Stimulated activated effector memory CD8-positive, alpha-beta T cell treated with anti-CD3 and anti-CD28 coated beads, Interleukin-12 subunit alpha, Interleukin-12 subunit beta, amount 100 ng/mL, for 72 hours (primary cell): ENCODE data around the gene MT3.
A peak's percentile ranks its signal among the peaks of the same experiment; 100 is the strongest.
"Not testable (repeated sequence)": the region's sequence is repeated elsewhere in the genome, so short reads cannot be mapped to it uniquely, and the experiment has no call there.

Source experiments
- ATAC-seq: fragments of 150-1000 bp; cut with Tn5 transposase; 2 replicates; pipeline ENCODE4 v1.10.0; 2021
- DNase-seq, 2 donors: peaks; one replicate each; pipeline ENCODE4 v3.0.0; 2021 to 2022; ENCODE audit warnings: low spot score in 2 of 2
- H3K27ac Mint-ChIP-seq: one replicate; pipeline ENCODE4 v1.8.0; 2022; ENCODE audit warnings: mild to moderate bottlenecking, mixed read lengths
- H3K36me3 Mint-ChIP-seq: one replicate; pipeline ENCODE4 v1.8.0; 2022; ENCODE audit warnings: mild to moderate bottlenecking, mixed read lengths
- H3K4me1 Mint-ChIP-seq: one replicate; pipeline ENCODE4 v1.8.0; 2022; ENCODE audit warnings: mixed read lengths
- H3K4me3 Mint-ChIP-seq: one replicate; pipeline ENCODE4 v1.8.0; 2022; ENCODE audit warnings: mild to moderate bottlenecking, mixed read lengths
- H3K9me3 Mint-ChIP-seq: one replicate; pipeline ENCODE4 v1.8.0; 2022; ENCODE audit warnings: mixed read lengths

The MT3 gene

GRCh38 chr16:56564793-56565477, 24.4 kb upstream of the MT3 start, which contains the start of gene MT4:
Gene MT4, plus strand, starts transcription at chr16:56565073. Its CDS starts 56 bp downstream, at chr16:56565129.
- ATAC-seq (no peak), DNase-seq (no peak)
- H3K36me3 Mint-ChIP-seq: no peaks in the 10 kb centered on the region
- no peaks in the 10 kb centered on the region for H3K9me3 Mint-ChIP-seq
- H3K27ac Mint-ChIP-seq: no peak within 1 kb of the TSS
- H3K4me3 Mint-ChIP-seq: no peak within 1 kb of the TSS
- peaks cover 8% of the 10 kb centered on the region for H3K4me1 Mint-ChIP-seq

GRCh38 chr16:56569971-56570370, 19.4 kb upstream of the MT3 start:
- Mint-ChIP-seq H3K4me1 (peaks cover 8% of the 10 kb centered on the region), H3K36me3 (no peaks in the 10 kb centered on the region), H3K4me3 (no peak overlapping the region), H3K9me3 (peaks cover 2% of the 10 kb centered on the region), H3K27ac (no peak overlapping the region)
- ATAC-seq: peak; percentile 13
- DNase-seq: no peak

DNA sequence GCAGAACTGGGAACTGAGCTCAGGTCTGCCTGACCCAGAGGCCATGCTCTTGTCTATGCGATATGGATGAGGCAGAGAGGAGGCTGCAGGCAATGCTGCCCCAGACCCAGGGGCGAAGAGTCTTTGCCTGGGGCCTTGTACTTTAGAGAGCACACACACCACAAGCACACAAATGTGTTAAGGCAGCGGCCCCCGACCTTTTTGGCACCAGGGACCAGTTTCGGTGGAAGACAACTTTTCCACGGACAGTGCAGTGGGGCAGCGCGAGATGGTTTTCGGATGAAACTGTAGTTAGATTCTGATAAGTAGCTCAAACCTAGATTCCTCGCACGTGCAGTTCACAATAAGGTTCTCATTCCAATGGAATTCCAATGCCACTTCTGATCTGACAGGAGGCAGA, 17.8 kb upstream of the MT3 start:
- H3K4me3 Mint-ChIP-seq: no peak overlapping the region
- DNase-seq (no peak), ATAC-seq (no peak)
- peaks cover 3% of the 10 kb centered on the region for H3K4me1 Mint-ChIP-seq
- H3K36me3 Mint-ChIP-seq: no peaks in the 10 kb centered on the region
- H3K9me3 Mint-ChIP-seq: peaks cover 2% of the 10 kb centered on the region
- no peak overlapping the region for H3K27ac Mint-ChIP-seq

- DNase-seq (no peak), ATAC-seq (no peak)
- peaks cover 10% of the 10 kb centered on the region for H3K4me1 Mint-ChIP-seq
- H3K9me3 Mint-ChIP-seq: peaks cover 2% of the 10 kb centered on the region
- H3K4me3 Mint-ChIP-seq: no peak overlapping the region
- no peak overlapping the region for H3K27ac Mint-ChIP-seq
- no peaks in the 10 kb centered on the region for H3K36me3 Mint-ChIP-seq
Measured at GRCh38 chr16:56574625-56575024, 14.7 kb upstream of the MT3 start.

- no peak overlapping the region for H3K27ac Mint-ChIP-seq
- H3K36me3 Mint-ChIP-seq: no peaks in the 10 kb centered on the region
- no peak overlapping the region for H3K4me3 Mint-ChIP-seq
- H3K9me3 Mint-ChIP-seq: peaks cover 2% of the 10 kb centered on the region
- DNase-seq (peak; percentile 87 to 92), ATAC-seq (peak; percentile 100)
- H3K4me1 Mint-ChIP-seq: peaks cover 10% of the 10 kb centered on the region
Measured at GRCh38 chr16:56576585-56577299, 12.6 kb upstream of the MT3 start.

DNA sequence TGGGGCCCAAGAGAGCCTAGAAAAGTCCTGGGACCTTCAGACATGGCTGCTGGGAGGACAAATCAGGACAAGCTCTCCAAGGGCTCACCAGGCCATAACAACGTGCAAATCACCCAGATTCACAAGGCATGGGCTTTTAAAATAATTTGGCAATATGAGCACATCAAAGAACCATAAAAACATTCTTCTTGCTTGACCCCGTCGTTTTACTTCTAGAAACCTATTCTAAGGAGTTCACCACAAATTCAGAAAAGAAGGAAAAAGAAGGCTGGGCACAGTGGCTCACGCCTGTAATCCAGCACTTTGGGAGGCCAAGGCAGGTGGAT, 12.1 kb upstream of the MT3 start:
- ATAC-seq: no peak
- no peak for DNase-seq
- Mint-ChIP-seq H3K27ac (no peak overlapping the region), H3K9me3 (peaks cover 2% of the 10 kb centered on the region), H3K4me1 (peaks cover 10% of the 10 kb centered on the region), H3K4me3 (no peak overlapping the region), H3K36me3 (no peaks in the 10 kb centered on the region)

GRCh38 chr16:56580391-56581048, 8.8 kb upstream of the MT3 start:
- Mint-ChIP-seq H3K27ac (no peak overlapping the region), H3K4me1 (peaks cover 10% of the 10 kb centered on the region), H3K9me3 (no peaks in the 10 kb centered on the region), H3K36me3 (no peaks in the 10 kb centered on the region), H3K4me3 (no peak overlapping the region)
- ATAC-seq (no peak), DNase-seq (no peak)

DNA sequence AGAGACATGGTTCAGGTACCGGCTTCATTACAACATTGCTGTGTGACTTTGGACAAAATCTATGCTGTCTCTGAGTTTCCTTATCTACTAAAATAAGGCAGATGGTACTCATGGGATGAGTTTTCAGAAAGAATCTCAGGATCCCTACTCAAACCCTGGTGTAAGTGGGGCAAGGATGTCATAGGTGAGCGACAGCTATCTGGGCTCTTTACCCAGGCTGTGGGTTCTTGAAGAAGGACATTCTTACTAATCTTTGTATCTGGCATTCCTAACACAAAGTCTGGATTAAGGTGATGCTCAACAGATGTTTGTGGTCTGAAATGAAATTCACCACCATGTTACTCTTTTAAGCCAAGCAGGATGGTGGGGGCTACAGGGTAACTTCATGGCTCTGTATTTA, 6.4 kb upstream of the MT3 start:
- not testable (repeated sequence) for H3K4me3 Mint-ChIP-seq, H3K36me3 Mint-ChIP-seq, DNase-seq, H3K4me1 Mint-ChIP-seq, H3K9me3 Mint-ChIP-seq, H3K27ac Mint-ChIP-seq, ATAC-seq

DNA sequence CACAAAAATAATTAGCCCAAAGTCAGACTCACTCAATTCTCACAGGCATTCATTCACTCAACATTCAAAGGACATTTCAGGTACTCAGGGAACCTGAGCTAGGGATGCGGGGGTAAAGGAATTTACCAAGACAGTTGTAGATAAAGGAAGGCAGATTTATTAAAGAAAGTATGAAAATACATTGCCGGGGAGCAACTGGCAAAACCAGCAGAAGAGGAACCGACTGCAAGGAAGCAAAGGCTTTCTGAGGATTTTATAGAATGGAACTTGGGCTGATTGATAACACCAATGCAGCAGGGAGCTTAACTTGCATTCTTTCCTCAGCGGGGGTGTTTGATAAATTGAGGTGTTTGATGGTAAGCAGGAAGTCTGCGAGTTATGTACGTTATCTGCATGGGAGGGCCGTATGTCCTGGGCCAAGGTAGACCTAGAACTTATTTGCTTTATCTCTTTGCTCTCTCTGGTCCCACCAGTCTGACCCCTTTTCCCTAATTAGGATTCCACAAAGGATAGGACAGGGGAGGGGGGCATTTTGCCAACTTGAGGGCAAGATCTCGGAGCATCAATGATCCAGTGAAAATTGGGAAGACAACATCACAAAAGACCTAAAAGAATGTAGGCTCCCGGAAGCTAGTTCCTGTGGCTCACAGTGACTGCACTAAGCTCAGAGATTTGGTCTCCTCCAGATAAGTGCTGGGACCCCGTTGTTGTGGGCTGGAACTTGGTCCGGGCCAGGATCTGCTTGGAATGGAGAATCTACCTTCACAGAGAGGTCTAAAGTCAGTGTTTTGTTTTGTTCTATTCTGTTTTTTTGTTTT, 5.8 kb upstream of the MT3 start:
- no peak overlapping the region for H3K27ac Mint-ChIP-seq
- H3K36me3 Mint-ChIP-seq: no peaks in the 10 kb centered on the region
- ATAC-seq (no peak), DNase-seq (no peak)
- H3K4me3 Mint-ChIP-seq: no peak overlapping the region
- H3K9me3 Mint-ChIP-seq: no peaks in the 10 kb centered on the region
- no peaks in the 10 kb centered on the region for H3K4me1 Mint-ChIP-seq

DNA sequence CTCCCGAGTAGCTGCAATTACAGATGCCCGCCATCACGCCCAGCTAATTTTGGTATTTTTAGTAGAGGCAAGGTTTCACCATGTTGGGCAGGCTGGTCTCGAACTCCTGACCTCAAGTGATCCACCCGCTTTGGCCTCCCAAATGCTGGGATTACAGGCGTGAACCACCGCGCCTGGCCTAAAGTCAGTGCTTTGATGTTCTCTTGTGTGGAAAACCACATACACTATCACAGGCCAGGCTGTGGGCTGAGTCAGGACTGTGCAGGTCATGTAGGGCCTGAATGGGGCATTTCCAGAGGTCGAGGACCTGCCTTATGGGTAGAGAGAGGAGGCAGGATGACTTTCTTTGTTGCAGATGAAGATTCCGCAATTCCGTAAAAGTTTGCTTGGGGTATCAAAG, 5.1 kb upstream of the MT3 start:
- ATAC-seq: no peak
- no peaks in the 10 kb centered on the region for H3K36me3 Mint-ChIP-seq
- DNase-seq: no peak
- no peak overlapping the region for H3K27ac Mint-ChIP-seq
- H3K9me3 Mint-ChIP-seq: no peaks in the 10 kb centered on the region
- H3K4me3 Mint-ChIP-seq: no peak overlapping the region
- H3K4me1 Mint-ChIP-seq: peaks cover 5% of the 10 kb centered on the region

DNA sequence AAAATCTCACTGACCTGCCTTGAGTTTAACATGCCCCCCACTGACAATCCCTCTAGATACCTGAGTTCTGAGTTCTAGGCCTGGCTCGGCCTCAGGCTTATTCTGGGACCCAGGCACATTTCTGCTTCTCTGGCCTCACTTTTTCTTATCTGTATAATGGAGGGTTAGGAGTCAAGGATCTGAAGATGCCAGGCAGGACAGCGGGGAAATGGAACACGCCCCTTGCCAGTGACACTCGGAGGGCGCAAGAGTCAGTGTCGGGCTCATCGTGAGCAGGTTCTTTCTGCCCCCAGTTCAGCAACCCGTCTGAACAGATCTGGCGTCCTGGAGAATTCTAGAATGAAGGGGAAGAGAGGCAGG, 567 bp upstream of the MT3 start:
- no peak for DNase-seq
- Mint-ChIP-seq H3K36me3 (peaks cover 4% of the 10 kb centered on the region), H3K9me3 (no peaks in the 10 kb centered on the region), H3K4me1 (peaks cover 19% of the 10 kb centered on the region), H3K27ac (no peak overlapping the region), H3K4me3 (peak overlapping the region; percentile 78)
- ATAC-seq: no peak

DNA sequence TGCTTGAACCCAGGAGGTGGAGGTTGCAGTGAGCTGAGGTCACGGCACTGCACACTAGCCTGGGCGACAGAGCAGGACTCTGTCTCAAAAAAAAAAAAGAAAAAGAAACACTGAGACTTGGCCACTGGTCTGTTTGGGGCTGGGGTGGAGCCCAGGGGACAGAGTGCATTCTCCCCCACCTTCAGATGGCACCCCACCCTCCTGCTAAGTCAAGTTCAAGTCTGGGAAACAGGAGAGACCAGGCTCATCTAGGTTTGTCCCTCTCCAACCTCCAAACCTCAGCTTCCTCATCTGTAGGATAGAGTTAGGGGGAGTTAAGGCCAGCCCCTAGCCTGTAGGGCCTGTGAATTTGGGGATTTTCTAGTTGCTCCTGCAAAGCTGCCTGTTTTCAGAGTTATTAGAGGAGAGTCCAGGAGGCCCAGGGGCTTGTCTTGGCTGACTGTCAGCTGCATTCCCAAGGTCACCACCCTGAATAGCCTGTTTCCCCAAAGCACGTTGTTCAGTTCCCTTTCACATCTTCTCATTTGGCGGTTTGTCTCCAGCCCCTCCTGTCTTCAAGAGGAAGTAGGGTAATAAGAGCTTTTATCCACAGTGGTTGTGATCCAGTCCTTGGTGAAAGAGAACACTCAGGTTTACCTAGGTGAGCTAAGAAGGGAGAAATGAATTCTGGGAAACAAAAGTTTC, 2.2 kb downstream of the MT3 start:
- DNase-seq: no peak
- peaks cover 19% of the 10 kb centered on the region for H3K4me1 Mint-ChIP-seq

GRCh38 chr16:56593573-56594291, 4.4 kb downstream of the MT3 start:
- DNase-seq (no peak), ATAC-seq (no peak)
- H3K36me3 Mint-ChIP-seq: peaks cover 4% of the 10 kb centered on the region
- no peak overlapping the region for H3K27ac Mint-ChIP-seq
- H3K9me3 Mint-ChIP-seq: no peaks in the 10 kb centered on the region
- H3K4me3 Mint-ChIP-seq: no peak overlapping the region
- H3K4me1 Mint-ChIP-seq: peaks cover 17% of the 10 kb centered on the region

More for the DNA sequence above, 2.2 kb downstream of the MT3 start:
- Mint-ChIP-seq H3K27ac (no peak overlapping the region), H3K36me3 (peaks cover 4% of the 10 kb centered on the region), H3K4me3 (no peak overlapping the region), H3K9me3 (no peaks in the 10 kb centered on the region)
- ATAC-seq: no peak

DNA sequence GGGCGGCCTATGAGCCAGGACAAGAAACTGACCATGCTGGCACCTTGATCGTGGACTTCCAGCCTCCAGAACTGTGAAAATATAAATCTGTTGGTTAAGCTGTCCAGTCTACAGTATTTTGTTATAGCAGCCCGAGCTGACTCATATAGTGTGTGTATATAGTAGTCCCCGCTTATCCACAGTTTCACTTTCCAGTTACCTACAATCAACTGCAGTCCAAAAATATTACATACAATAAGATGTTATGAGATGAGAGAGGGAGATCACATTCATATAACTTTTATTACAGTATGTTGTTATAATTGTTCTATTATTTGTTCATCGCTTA, 4.9 kb downstream of the MT3 start:
- H3K4me3 Mint-ChIP-seq: no peak overlapping the region
- no peak for DNase-seq
- no peak overlapping the region for H3K27ac Mint-ChIP-seq
- no peak for ATAC-seq
- peaks cover 4% of the 10 kb centered on the region for H3K36me3 Mint-ChIP-seq
- peaks cover 13% of the 10 kb centered on the region for H3K4me1 Mint-ChIP-seq
- no peaks in the 10 kb centered on the region for H3K9me3 Mint-ChIP-seq
